ENCODE results near the gene CD274.
A peak's percentile ranks its signal among the peaks of the same experiment; 100 is the strongest.
"Not testable (repeated sequence)": the region's sequence is repeated elsewhere in the genome, so short reads cannot be mapped to it uniquely, and the experiment has no call there.

The CD274 gene

DNA sequence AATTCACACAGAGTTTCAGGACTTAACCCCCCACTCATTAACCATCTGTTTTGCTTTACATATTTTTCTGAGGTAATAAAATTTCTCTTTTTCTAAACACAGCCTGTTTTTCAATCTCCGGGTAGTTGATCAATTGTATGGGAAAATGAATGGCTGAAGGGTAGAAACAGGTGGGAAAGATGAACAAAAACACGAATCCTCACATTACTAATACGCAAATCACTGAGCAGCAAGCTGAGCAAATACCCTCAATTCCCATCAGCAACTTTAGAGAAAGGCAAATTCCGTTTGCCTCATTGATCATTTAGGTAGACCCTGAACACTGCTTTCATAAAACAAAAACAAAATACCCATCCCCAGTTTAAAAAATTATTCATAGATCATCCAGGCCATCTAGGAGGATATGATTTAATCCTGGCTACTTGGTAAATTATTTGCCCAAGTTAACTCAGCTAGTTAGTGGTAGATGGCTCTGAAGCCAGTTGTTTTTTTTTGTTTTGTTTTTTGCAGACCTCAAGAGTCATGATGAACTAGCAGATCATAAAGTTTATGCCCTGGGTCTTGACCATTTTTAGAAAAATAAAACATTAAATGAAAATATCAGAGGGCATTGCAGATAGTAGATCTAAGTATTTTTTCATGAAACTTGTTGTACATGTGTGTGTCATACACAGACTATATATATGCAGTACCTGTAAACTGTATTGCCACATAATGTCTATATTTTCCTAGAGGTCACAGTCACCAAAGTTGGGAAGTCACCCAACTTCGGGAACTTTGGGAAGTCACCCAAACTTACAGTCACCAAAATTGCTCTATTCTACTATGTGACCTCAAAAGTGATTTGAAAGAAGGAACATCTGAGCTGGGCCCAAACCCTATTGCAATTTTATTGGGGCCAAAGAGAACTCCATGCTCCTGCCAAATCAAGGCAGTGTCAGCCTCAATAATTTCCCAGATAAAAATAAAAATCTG is 1.6 kb upstream of the CD274 start:
- Histone ChIP-seq H3K27me3 (ENCODE audit: insufficient read depth, low read length) (no peaks in the 10 kb centered on the region), H3K4me3 (ENCODE audit: low read depth, low read length) (peak overlapping the region; percentile 81), H3K4me1 (ENCODE audit: control insufficient read depth, insufficient read depth, low read length, unreplicated experiment) (peaks cover 60% of the 10 kb centered on the region), H3K36me3 (ENCODE audit: insufficient read depth, low read length) (no peaks in the 10 kb centered on the region), H3K79me2 (ENCODE audit: control insufficient read depth, insufficient read depth, low read length, unreplicated experiment) (peaks cover 26% of the 10 kb centered on the region), H3K27ac (ENCODE audit: low read depth, low read length) (peak overlapping the region; percentile 84; the same call in 1 of the 2 replicates), H2AFZ (ENCODE audit: low read length, unreplicated experiment) (peak overlapping the region; percentile 94)

DNA sequence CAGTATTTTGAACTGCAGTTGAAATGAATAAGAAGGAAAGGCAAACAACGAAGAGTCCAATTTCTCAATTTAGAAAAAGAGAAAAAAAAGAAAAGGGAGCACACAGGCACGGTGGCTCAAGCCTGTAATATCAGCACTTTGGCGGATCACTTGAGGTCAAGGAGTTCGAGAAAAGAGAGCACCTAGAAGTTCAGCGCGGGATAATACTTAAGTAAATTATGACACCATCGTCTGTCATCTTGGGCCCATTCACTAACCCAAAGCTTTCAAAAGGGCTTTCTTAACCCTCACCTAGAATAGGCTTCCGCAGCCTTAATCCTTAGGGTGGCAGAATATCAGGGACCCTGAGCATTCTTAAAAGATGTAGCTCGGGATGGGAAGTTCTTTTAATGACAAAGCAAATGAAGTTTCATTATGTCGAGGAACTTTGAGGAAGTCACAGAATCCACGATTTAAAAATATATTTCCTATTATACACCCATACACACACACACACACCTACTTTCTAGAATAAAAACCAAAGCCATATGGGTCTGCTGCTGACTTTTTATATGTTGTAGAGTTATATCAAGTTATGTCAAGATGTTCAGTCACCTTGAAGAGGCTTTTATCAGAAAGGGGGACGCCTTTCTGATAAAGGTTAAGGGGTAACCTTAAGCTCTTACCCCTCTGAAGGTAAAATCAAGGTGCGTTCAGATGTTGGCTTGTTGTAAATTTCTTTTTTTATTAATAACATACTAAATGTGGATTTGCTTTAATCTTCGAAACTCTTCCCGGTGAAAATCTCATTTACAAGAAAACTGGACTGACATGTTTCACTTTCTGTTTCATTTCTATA is 602 bp upstream of the CD274 start:
- H3K36me3 ChIP-seq (ENCODE audit: insufficient read depth, low read length): no peaks in the 10 kb centered on the region
- peak overlapping the region; percentile 81 for H3K4me3 ChIP-seq (ENCODE audit: low read depth, low read length)
- H3K27me3 ChIP-seq (ENCODE audit: insufficient read depth, low read length): no peaks in the 10 kb centered on the region
- H2AFZ ChIP-seq (ENCODE audit: low read length, unreplicated experiment): peak overlapping the region; percentile 94
- peaks cover 68% of the 10 kb centered on the region for H3K4me1 ChIP-seq (ENCODE audit: control insufficient read depth, insufficient read depth, low read length, unreplicated experiment)
- peaks cover 32% of the 10 kb centered on the region for H3K79me2 ChIP-seq (ENCODE audit: control insufficient read depth, insufficient read depth, low read length, unreplicated experiment)
- peak overlapping the region; percentile 84 for H3K27ac ChIP-seq (ENCODE audit: low read depth, low read length)

DNA sequence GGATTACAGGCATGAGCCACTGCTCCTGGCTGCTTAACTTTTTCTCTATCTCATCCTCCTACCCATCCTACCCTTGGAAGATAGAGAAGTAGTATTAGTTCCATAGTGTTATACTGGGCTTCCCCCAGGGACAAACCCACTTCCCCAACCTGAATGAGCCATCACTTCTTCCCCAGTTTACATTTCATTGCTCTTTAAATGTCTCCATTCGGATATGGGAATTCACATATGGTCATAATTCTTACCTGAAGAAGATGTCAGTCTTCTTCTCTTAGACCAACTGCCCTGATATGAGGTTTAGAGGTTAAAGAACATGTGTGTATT is 1.9 kb downstream of the CD274 start:
- no peak overlapping the region for H2AFZ ChIP-seq (ENCODE audit: low read length, unreplicated experiment)
- H3K4me1 ChIP-seq (ENCODE audit: control insufficient read depth, insufficient read depth, low read length, unreplicated experiment): peaks cover 61% of the 10 kb centered on the region
- H3K4me3 ChIP-seq (ENCODE audit: low read depth, low read length): no peak overlapping the region
- peaks cover 40% of the 10 kb centered on the region for H3K79me2 ChIP-seq (ENCODE audit: control insufficient read depth, insufficient read depth, low read length, unreplicated experiment)
- peaks cover 5% of the 10 kb centered on the region; the same call in 1 of the 2 replicates for H3K36me3 ChIP-seq (ENCODE audit: insufficient read depth, low read length)
- H3K27me3 ChIP-seq (ENCODE audit: insufficient read depth, low read length): no peaks in the 10 kb centered on the region
- no peak overlapping the region for H3K27ac ChIP-seq (ENCODE audit: low read depth, low read length)

DNA sequence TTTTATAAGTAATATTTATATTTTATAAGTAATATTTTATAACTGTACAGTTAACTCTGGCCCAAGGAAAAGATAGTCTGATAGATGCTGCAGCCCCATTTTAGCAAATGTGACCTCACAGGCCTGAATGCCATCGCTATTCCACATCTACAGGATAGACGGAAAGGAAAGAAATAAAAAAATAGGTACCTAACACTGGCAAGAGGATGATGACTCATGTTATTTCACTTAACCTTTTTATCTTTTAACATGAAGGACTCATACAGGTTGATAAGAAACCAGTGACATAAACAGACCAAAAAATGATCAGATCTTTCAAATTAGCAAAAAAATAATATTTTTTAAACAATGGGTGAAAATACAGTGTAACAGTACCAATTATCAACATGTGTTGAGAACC is 2.7 kb downstream of the CD274 start:
- Histone ChIP-seq H3K79me2 (ENCODE audit: control insufficient read depth, insufficient read depth, low read length, unreplicated experiment) (peaks cover 40% of the 10 kb centered on the region), H2AFZ (ENCODE audit: low read length, unreplicated experiment) (no peak overlapping the region), H3K27ac (ENCODE audit: low read depth, low read length) (no peak overlapping the region), H3K4me1 (ENCODE audit: control insufficient read depth, insufficient read depth, low read length, unreplicated experiment) (peaks cover 53% of the 10 kb centered on the region), H3K27me3 (ENCODE audit: insufficient read depth, low read length) (no peaks in the 10 kb centered on the region), H3K4me3 (ENCODE audit: low read depth, low read length) (no peak overlapping the region), H3K36me3 (ENCODE audit: insufficient read depth, low read length) (peaks cover 8% of the 10 kb centered on the region; the same call in 1 of the 2 replicates)

DNA sequence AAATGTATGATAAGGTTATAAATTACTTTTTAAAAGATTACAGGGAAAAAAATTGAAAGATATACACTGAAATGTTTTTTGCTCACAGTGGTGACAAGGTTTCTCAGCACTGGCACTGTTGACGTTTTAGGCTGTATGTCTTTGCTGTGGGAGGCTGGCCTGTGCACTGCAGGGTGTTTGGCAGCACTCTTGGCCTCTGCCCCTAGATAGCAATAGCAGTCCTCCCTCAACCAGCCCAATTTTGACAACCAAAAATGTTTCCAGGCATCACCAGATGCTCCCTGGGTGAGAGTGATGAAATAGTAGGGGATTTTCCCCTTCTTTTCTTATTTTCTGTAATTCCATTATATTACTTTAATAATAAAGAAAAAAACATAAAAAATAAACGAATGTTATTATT is 3.3 kb downstream of the CD274 start:
- H3K27ac ChIP-seq (ENCODE audit: low read depth, low read length): peak overlapping the region; percentile 40; the same call in 1 of the 2 replicates
- H3K79me2 ChIP-seq (ENCODE audit: control insufficient read depth, insufficient read depth, low read length, unreplicated experiment): peaks cover 40% of the 10 kb centered on the region
- peaks cover 8% of the 10 kb centered on the region; the same call in 1 of the 2 replicates for H3K36me3 ChIP-seq (ENCODE audit: insufficient read depth, low read length)
- no peak overlapping the region for H3K4me3 ChIP-seq (ENCODE audit: low read depth, low read length)
- peaks cover 46% of the 10 kb centered on the region for H3K4me1 ChIP-seq (ENCODE audit: control insufficient read depth, insufficient read depth, low read length, unreplicated experiment)
- H3K27me3 ChIP-seq (ENCODE audit: insufficient read depth, low read length): no peaks in the 10 kb centered on the region
- no peak overlapping the region for H2AFZ ChIP-seq (ENCODE audit: low read length, unreplicated experiment)

DNA sequence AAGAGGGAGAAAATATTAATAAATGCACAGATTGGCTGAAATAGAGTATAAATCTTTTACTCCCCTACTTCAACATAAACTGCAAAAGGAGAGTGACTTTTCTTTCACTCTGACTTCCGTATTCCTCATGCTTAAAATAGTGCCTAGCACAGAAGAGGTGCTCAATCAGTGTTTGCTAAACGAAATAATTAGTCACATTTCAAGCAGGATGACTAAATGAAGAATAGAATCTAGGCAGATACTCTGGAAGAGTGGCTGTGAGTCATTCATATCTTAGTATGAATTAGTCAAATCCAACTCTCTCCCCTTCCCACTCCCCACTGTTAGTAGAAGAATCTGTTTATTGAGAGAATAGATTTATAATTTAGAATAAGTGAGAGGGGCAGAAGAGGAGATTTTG is 4.8 kb downstream of the CD274 start:
- peaks cover 42% of the 10 kb centered on the region for H3K4me1 ChIP-seq (ENCODE audit: control insufficient read depth, insufficient read depth, low read length, unreplicated experiment)
- peak overlapping the region; percentile 33 for H3K27ac ChIP-seq (ENCODE audit: low read depth, low read length)
- H2AFZ ChIP-seq (ENCODE audit: low read length, unreplicated experiment): no peak overlapping the region
- no peaks in the 10 kb centered on the region for H3K27me3 ChIP-seq (ENCODE audit: insufficient read depth, low read length)
- H3K36me3 ChIP-seq (ENCODE audit: insufficient read depth, low read length): peaks cover 8% of the 10 kb centered on the region; the same call in 1 of the 2 replicates
- peaks cover 40% of the 10 kb centered on the region for H3K79me2 ChIP-seq (ENCODE audit: control insufficient read depth, insufficient read depth, low read length, unreplicated experiment)
- H3K4me3 ChIP-seq (ENCODE audit: low read depth, low read length): peak overlapping the region; percentile 8; the same call in 1 of the 2 replicates

DNA sequence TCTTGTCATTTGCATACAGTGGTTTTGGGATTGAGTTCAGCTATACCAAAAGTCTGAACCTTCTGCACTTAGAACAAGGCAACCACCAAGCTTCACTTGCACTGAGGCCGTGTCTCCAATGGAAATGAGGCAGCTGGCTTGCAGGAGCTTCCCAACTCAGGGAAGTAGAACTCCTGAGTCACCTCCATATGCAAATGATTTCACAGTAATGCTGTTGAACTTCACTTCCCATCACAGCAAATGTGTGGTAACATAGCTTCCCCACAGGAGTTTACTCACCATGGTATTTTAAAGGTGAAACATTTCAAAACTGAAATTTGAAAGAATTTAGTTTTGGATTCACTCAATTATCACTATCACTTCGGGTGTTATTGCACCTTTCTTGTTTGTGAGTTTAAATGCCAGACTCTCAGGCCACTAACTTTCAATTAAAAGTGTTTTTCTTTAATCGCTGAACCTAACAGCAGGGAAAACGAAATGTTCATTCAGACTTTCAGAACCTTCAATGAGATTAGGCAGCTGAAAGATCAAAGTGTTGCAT is 9.0 kb downstream of the CD274 start:
- peaks cover 16% of the 10 kb centered on the region; the same call in 1 of the 2 replicates for H3K36me3 ChIP-seq (ENCODE audit: insufficient read depth, low read length)
- no peak overlapping the region for H2AFZ ChIP-seq (ENCODE audit: low read length, unreplicated experiment)
- H3K27ac ChIP-seq (ENCODE audit: low read depth, low read length): no peak overlapping the region
- no peaks in the 10 kb centered on the region for H3K27me3 ChIP-seq (ENCODE audit: insufficient read depth, low read length)
- peaks cover 14% of the 10 kb centered on the region for H3K4me1 ChIP-seq (ENCODE audit: control insufficient read depth, insufficient read depth, low read length, unreplicated experiment)
- peaks cover 10% of the 10 kb centered on the region for H3K79me2 ChIP-seq (ENCODE audit: control insufficient read depth, insufficient read depth, low read length, unreplicated experiment)
- H3K4me3 ChIP-seq (ENCODE audit: low read depth, low read length): no peak overlapping the region

DNA sequence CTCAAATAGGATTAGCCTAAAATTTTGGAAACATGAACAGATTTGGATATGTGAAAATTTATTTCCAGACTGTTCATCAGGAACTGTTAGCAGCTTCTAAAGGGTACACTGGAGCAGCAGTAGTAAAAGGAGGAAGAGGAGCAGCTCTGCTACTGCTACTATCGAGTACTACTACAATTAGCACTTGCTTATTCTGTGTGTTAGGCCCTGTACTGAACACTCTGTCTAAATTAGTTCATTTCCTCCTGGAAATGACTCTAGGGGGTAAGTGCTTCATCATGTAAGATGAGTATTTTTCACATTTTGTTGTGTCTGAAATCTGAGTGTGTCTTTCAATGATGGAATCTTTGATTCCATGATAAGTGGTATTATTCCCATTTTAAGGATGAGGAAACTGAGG is 9.8 kb downstream of the CD274 start:
- peaks cover 17% of the 10 kb centered on the region; the same call in 1 of the 2 replicates for H3K36me3 ChIP-seq (ENCODE audit: insufficient read depth, low read length)
- H3K79me2 ChIP-seq (ENCODE audit: control insufficient read depth, insufficient read depth, low read length, unreplicated experiment): peaks cover 8% of the 10 kb centered on the region

DNA sequence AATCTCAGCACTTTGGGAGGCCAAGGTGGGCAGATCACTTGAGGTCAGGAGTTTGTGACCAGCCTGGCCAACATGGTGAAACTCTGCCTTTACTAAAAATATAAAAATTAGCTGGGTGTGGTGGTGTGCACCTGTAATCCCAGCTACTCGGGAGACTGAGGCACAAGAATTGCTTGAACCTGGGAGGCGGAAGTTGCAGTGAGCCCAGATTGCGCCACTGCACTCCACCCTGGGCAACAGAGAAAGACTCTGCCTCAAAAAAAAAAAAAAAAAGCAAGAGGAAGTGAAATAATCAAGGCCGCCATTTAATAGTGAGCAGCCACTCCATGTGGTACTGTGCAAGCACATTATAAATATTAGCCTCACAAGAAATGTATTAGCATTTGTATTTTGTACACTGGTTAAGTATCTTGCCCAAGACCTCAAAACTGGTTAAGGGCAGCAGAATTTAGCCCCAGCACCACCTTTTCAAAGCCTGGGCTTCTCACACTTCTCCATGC is 14.5 kb downstream of the CD274 start:
- not testable (repeated sequence) for H3K27ac ChIP-seq (ENCODE audit: low read depth, low read length); H3K27me3 ChIP-seq (ENCODE audit: insufficient read depth, low read length); H3K79me2 ChIP-seq (ENCODE audit: control insufficient read depth, insufficient read depth, low read length, unreplicated experiment); H3K4me3 ChIP-seq (ENCODE audit: low read depth, low read length); H2AFZ ChIP-seq (ENCODE audit: low read length, unreplicated experiment); H3K4me1 ChIP-seq (ENCODE audit: control insufficient read depth, insufficient read depth, low read length, unreplicated experiment)
- H3K36me3 ChIP-seq (ENCODE audit: insufficient read depth, low read length): peaks cover 12% of the 10 kb centered on the region; the same call in 1 of the 2 replicates

More for the DNA sequence above, 9.8 kb downstream of the CD274 start:
- no peak overlapping the region for H3K27ac ChIP-seq (ENCODE audit: low read depth, low read length)
- H3K27me3 ChIP-seq (ENCODE audit: insufficient read depth, low read length): no peaks in the 10 kb centered on the region
- no peak overlapping the region for H2AFZ ChIP-seq (ENCODE audit: low read length, unreplicated experiment)
- H3K4me1 ChIP-seq (ENCODE audit: control insufficient read depth, insufficient read depth, low read length, unreplicated experiment): peaks cover 6% of the 10 kb centered on the region
- H3K4me3 ChIP-seq (ENCODE audit: low read depth, low read length): no peak overlapping the region

DNA sequence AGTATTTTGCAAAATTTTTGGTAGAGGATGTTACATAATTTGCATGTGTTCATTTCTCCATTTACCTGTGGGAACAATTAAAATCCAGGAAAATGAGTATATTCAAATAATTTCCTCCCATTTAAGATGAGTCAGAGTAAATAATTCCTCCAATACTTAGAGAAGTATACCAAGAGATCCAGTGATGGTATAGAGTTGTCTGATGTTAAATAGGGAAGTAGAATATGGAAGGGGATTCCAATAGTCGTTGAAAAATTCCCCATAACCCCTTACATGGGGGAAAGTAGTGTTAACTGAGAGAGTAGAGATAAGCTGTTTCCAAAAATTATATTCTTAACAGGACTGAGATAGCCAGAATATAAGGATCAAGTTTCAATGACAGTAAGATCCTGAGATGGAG is 15.7 kb downstream of the CD274 start:
- H3K4me1 ChIP-seq (ENCODE audit: control insufficient read depth, insufficient read depth, low read length, unreplicated experiment): no peaks in the 10 kb centered on the region

More for the DNA sequence above, 15.7 kb downstream of the CD274 start:
- Histone ChIP-seq H2AFZ (ENCODE audit: low read length, unreplicated experiment) (no peak overlapping the region), H3K27ac (ENCODE audit: low read depth, low read length) (no peak overlapping the region), H3K27me3 (ENCODE audit: insufficient read depth, low read length) (no peaks in the 10 kb centered on the region), H3K36me3 (ENCODE audit: insufficient read depth, low read length) (peaks cover 12% of the 10 kb centered on the region; the same call in 1 of the 2 replicates), H3K4me3 (ENCODE audit: low read depth, low read length) (no peak overlapping the region), H3K79me2 (ENCODE audit: control insufficient read depth, insufficient read depth, low read length, unreplicated experiment) (no peaks in the 10 kb centered on the region)
